Right lobe of liver (tissue), 4 donors: ENCODE results near the gene ZFP14.
"Not testable (repeated sequence)": the region's sequence is repeated elsewhere in the genome, so short reads cannot be mapped to it uniquely, and the experiment has no call there.

Source experiments
- CTCF ChIP-seq, 4 donors: fragments of 200-600 bp in 3 of 4; fragments of 450-650 bp in 1 of 4; IDR thresholded peaks; one replicate each; pipeline versions ENCODE4 v1.5.1 to v1.8.0; 2016 to 2022; ENCODE audit warnings: antibody characterized with exemption in 4 of 4, mild to moderate bottlenecking in 2 of 4
- POLR2A ChIP-seq: fragments of 450-650 bp; IDR thresholded peaks from one replicate; pipeline ENCODE4 v1.6.1; 2017; ENCODE audit warnings: antibody characterized with exemption, mild to moderate bottlenecking
- donor health status: DM: no; HTN: no; CAD: no.
- donor health status: DM: no; HTN: no; CAD: no.
- donor health status: DM: no; HTN: yes; CAD: no.

GRCh38 chr19:36314053-36314452, 64.9 kb downstream of the ZFP14 start:
- TF ChIP-seq CTCF (IDR thresholded peaks at IDR 0.05); POLR2A: not testable (repeated sequence)
